ENCODE data around the gene PRKAR1B. TPM values are rescaled to one million over a fixed set of nuclear protein-coding genes. Genes with fewer than 3 reads are reported as not detected.

Gene PRKAR1B
- total RNA-seq, 1 experiment from 2014 or later, result 43.3 TPM

DNA sequence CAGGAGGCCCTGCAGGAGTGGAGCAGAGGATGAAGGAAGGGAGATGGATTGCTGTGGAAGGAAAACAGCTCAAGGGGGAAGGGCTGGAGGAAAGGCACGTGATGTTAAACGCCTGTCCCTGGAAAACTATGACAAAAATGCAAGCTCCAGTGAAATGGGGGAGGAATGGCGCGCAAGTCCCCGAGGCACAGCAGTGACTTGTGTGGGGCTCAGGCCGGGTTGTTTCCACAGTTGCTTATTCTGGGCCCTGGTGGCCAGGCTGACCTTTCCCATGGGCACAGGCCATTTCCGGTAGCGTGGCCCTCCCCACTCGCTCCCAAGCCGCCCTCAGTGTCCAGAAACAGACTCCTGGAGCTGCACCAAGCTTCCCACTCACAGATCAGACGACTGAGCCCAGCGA lies 139.3 kb downstream of the PRKAR1B start:
- no peak overlapping the region for H2BK20ac ChIP-seq (ENCODE audit: low read depth, low read length, poor library complexity, severe bottlenecking)
- no peaks in the 10 kb centered on the region for H3K79me2 ChIP-seq (ENCODE audit: insufficient read depth, low read length)
- DNase-seq, result no peak
- no peak overlapping the region for H2BK5ac ChIP-seq (ENCODE audit: insufficient read length, low read length)
- H3K9me3 Mint-ChIP-seq, result peaks cover 13 to 14% of the 10 kb centered on the region in 2 experiments
- H3K4me1 ChIP-seq (ENCODE audit: insufficient read depth, low read length), result no peaks in the 10 kb centered on the region
- H4K91ac ChIP-seq (ENCODE audit: insufficient read length, low read depth, low read length), result no peak overlapping the region
- H3K14ac ChIP-seq (ENCODE audit: insufficient read depth, low read length), result no peak overlapping the region
- H2BK15ac ChIP-seq (ENCODE audit: low read depth, low read length), result no peak overlapping the region
- no peak overlapping the region for H3K27ac ChIP-seq (ENCODE audit: insufficient read length, low read depth, low read length)
- no peak overlapping the region for H4K5ac ChIP-seq (ENCODE audit: insufficient read length, low read depth, low read length)
- H3K27ac Mint-ChIP-seq, result no peak overlapping the region
- no peak overlapping the region for H2AFZ ChIP-seq (ENCODE audit: low read length)
- WGBS (ENCODE audit: extremely low coverage, insufficient read length, low lambda C conversion rate), result no CpG with 5 or more reads among the region's 12 CpGs
- no peaks in the 10 kb centered on the region for H3K9me3 ChIP-seq (ENCODE audit: control insufficient read depth, low read depth, low read length)
- H3K23me2 ChIP-seq (ENCODE audit: insufficient read length, low read depth, low read length, poor library complexity, severe bottlenecking), result no peaks in the 10 kb centered on the region
- no peak overlapping the region for H2BK12ac ChIP-seq (ENCODE audit: insufficient read length, low read depth, low read length)
- no peaks in the 10 kb centered on the region for H3K4me1 Mint-ChIP-seq
- H3K79me1 ChIP-seq (ENCODE audit: insufficient read depth, low read depth, low read length, poor library complexity, severe bottlenecking), result no peaks in the 10 kb centered on the region
- no peak overlapping the region for H3K56ac ChIP-seq (ENCODE audit: insufficient read length, low read depth, low read length)
- no peak overlapping the region for H3K9ac ChIP-seq (ENCODE audit: extremely low read depth, insufficient read length, low read length)
- H3K18ac ChIP-seq (ENCODE audit: insufficient read length, low read depth, low read length), result no peak overlapping the region
- no peak overlapping the region for H3K23ac ChIP-seq (ENCODE audit: insufficient read length, low read depth, low read length)
- peaks cover 3% of the 10 kb centered on the region; the same call in 1 of the 2 replicates for H3K27me3 Mint-ChIP-seq (ENCODE audit: low read depth)
- no peak for TF ChIP-seq CTCF (conservative IDR thresholded peaks at IDR 0.05)
- no peak overlapping the region for H4K8ac ChIP-seq (replicated peaks; ENCODE audit: insufficient read length, low read depth, low read length)
- H2AK5ac ChIP-seq (ENCODE audit: insufficient read length, low read length), result no peak overlapping the region
- no peaks in the 10 kb centered on the region for H3K27me3 ChIP-seq (ENCODE audit: insufficient read depth, low read length)
- no peak overlapping the region for H3T11ph ChIP-seq (ENCODE audit: low read length)
- H4K20me1 ChIP-seq (ENCODE audit: control insufficient read depth, insufficient read depth, insufficient read length), result peaks cover 2% of the 10 kb centered on the region
- H3K36me3 Mint-ChIP-seq (ENCODE audit: insufficient read depth in 1 of 3, low read depth in 3 of 3), result peaks cover 42 to 69% (median 50%) of the 10 kb centered on the region in 3 experiments
- H3K4me3 Mint-ChIP-seq, result no peak overlapping the region
- H3K4ac ChIP-seq (ENCODE audit: low read depth, low read length), result no peak overlapping the region
- H2BK120ac ChIP-seq (ENCODE audit: low read depth, low read length, poor library complexity, severe bottlenecking), result no peak overlapping the region
- no peak overlapping the region for H3K4me2 ChIP-seq (ENCODE audit: insufficient read depth, insufficient read length, low read length)
